ENCODE data around the gene SLC2A10. TPM values are rescaled to one million over a fixed set of nuclear protein-coding genes. Genes with fewer than 3 reads are reported as not detected.

The SLC2A10 gene
- total and polyA plus RNA-seq, 2 experiments from 2014 or later, result 9.9 to 15.6 TPM

DNA sequence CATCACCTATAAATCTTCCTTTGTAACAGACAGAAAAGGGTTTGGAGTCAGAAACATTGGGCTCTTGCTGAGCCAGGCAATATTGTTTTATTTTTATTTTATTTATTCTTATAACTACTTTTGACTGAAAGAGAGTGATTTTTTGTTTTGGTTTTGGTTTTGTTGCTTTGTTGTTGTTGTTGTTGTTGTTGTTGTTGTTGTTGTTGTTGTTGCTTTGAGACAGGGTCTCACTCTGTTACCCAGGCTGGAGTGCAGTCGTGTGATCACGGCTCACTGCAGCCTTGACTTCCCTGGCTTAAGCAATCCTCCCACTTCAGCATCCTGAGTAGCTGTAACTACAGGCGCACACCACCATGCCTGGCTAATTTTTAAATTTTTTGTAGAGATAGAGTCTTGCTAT, 43.1 kb upstream of the SLC2A10 start:
- Histone ChIP-seq H3K36me3 (no peaks in the 10 kb centered on the region), H3K27ac (no peak overlapping the region), H3K4me1 (ENCODE audit: low read depth) (no peaks in the 10 kb centered on the region), H3K9me3 (ENCODE audit: low read depth) (no peaks in the 10 kb centered on the region), H3K4me3 (no peak overlapping the region), H3K27me3 (no peaks in the 10 kb centered on the region)
- DNase-seq (ENCODE audit: low read depth in 1 of 2, low spot score in 1 of 2), result no peak
- TF ChIP-seq, protein P1, sequence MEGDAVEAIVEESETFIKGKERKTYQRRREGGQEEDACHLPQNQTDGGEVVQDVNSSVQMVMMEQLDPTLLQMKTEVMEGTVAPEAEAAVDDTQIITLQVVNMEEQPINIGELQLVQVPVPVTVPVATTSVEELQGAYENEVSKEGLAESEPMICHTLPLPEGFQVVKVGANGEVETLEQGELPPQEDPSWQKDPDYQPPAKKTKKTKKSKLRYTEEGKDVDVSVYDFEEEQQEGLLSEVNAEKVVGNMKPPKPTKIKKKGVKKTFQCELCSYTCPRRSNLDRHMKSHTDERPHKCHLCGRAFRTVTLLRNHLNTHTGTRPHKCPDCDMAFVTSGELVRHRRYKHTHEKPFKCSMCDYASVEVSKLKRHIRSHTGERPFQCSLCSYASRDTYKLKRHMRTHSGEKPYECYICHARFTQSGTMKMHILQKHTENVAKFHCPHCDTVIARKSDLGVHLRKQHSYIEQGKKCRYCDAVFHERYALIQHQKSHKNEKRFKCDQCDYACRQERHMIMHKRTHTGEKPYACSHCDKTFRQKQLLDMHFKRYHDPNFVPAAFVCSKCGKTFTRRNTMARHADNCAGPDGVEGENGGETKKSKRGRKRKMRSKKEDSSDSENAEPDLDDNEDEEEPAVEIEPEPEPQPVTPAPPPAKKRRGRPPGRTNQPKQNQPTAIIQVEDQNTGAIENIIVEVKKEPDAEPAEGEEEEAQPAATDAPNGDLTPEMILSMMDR (IDR thresholded peaks at IDR 0.05; ENCODE audit: low read depth, low read length), result no peak

- Histone ChIP-seq H3K4me1 (ENCODE audit: low read depth) (no peaks in the 10 kb centered on the region), H3K4me3 (no peak overlapping the region), H3K27ac (no peak overlapping the region), H3K27me3 (no peaks in the 10 kb centered on the region), H3K36me3 (no peaks in the 10 kb centered on the region), H3K9me3 (ENCODE audit: low read depth) (no peaks in the 10 kb centered on the region)
- TF ChIP-seq, protein P1 (IDR thresholded peaks at IDR 0.05; ENCODE audit: low read depth, low read length), result no peak
- no peak for DNase-seq (ENCODE audit: low read depth in 1 of 2, low spot score in 1 of 2)
Observed at GRCh38 chr20:46666818-46667515, 42.5 kb upstream of the SLC2A10 start.

DNA sequence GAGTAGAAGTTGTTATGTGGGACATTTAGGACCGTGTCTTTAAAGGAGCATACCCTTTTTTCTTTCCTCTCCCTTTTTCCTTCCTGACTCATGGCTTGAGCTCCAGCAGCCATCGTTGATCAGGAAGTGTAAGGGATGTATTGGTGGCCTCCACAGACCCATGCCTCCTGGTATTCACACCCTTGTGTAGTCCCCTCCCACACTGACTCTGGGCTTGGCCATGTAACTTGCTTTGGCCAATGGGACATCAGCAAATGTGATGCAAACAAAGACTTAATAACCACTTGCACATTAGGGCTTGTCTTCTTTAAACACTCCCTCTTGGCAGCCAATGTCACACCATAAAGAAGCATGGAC, 39.2 kb upstream of the SLC2A10 start:
- H3K27ac ChIP-seq, result no peak overlapping the region
- H3K36me3 ChIP-seq, result no peaks in the 10 kb centered on the region
- H3K4me1 ChIP-seq (ENCODE audit: low read depth), result no peaks in the 10 kb centered on the region
- DNase-seq (ENCODE audit: low read depth in 1 of 2, low spot score in 1 of 2), result no peak
- TF ChIP-seq, protein P1 (IDR thresholded peaks at IDR 0.05; ENCODE audit: low read depth, low read length), result no peak
- H3K9me3 ChIP-seq (ENCODE audit: low read depth), result no peaks in the 10 kb centered on the region
- H3K4me3 ChIP-seq, result no peak overlapping the region
- H3K27me3 ChIP-seq, result no peaks in the 10 kb centered on the region

DNA sequence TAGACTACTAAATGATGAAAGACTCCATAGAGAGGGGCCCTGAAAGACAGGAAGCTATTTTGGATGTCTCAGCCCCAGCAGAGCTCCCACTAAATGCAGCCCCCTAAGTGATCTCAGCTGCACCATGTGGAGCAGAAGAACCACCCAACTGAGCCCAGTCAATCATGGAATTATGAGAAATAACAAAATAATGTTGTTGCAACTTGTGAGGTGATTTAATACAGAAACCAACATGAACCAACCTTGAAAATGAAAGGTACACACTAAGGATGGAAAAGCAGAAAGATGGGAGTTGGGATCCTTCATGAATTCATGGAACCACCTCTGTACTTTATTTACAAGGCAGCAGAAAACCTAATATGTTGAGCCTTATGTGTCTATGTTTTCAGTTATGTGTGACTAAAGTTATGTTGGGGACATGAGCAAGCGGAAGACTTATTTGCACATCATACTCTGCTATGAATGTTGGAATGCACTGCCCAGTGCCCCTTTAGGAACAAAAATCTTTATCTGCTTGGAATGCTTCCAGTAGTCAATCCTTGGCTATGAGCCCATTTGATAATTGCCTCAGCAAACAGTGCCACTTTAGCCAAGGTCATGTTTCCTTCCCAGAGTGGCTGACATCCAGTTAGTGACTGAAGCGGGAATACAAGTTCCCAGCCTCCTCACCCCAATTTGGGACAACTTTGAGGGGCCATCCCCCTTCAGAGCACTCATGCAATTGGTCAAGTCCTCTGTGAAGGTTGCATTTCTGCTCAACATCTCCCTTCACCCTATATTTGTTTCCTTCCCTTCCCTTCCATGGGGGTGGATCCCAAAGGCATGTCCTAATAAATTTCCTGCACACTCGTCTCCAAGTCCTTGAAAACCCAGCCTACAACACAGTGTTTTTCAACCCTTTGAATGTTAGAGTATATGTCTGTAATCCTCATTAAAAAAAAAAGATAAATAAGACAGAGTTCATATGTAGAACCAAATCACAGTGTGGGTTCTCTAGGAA, 38.6 kb upstream of the SLC2A10 start:
- no peaks in the 10 kb centered on the region for H3K9me3 ChIP-seq (ENCODE audit: low read depth)
- H3K36me3 ChIP-seq, result no peaks in the 10 kb centered on the region
- H3K27ac ChIP-seq, result no peak overlapping the region
- H3K27me3 ChIP-seq, result no peaks in the 10 kb centered on the region
- TF ChIP-seq, protein P1 (IDR thresholded peaks at IDR 0.05; ENCODE audit: low read depth, low read length), result no peak
- no peak overlapping the region for H3K4me3 ChIP-seq
- no peaks in the 10 kb centered on the region for H3K4me1 ChIP-seq (ENCODE audit: low read depth)
- no peak for DNase-seq (ENCODE audit: low read depth in 1 of 2, low spot score in 1 of 2)

DNA sequence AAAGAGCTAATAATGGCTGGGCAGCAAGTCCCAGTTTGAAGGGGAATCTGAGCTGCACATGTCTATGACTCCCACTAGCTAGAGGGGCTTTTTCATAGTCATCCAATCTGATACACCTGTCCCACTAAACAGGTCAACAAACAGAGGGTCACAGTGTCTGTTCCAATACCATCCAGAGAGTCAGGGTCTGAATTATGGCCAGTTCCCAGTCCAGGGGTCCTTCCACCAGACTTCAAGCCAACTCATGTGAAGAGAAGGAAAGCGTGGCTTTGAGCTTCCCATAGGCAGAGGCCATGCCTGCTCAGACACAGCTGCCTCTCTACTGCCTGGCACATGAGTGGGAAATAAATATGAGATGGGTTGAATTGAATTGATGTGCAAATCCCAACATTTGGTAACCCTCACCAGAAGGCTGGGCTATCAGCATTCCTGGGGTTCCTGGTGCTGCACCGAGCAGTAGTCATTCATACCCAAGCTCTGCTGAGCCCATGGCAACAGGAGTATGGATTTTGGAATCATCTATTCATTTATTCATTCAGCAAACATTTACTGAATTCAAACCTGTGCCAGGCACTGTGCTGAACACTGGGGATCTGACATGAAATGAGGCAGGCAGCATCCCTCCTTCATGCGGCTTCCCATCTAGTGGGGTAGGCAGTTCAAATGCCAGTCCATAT, 37.4 kb upstream of the SLC2A10 start:
- Histone ChIP-seq H3K27me3 (no peaks in the 10 kb centered on the region), H3K4me3 (no peak overlapping the region), H3K4me1 (ENCODE audit: low read depth) (no peaks in the 10 kb centered on the region), H3K9me3 (ENCODE audit: low read depth) (no peaks in the 10 kb centered on the region), H3K27ac (no peak overlapping the region), H3K36me3 (no peaks in the 10 kb centered on the region)
- no peak for DNase-seq (ENCODE audit: low read depth in 1 of 2, low spot score in 1 of 2)
- TF ChIP-seq, protein P1 (IDR thresholded peaks at IDR 0.05; ENCODE audit: low read depth, low read length), result no peak

All from cardiac muscle cell (in vitro differentiated cells and primary cell).